ENCODE measurements around the gene STEAP1B.
"Not testable (repeated sequence)": the region's sequence is repeated elsewhere in the genome, so short reads cannot be mapped to it uniquely, and the experiment has no call there.

STEAP1B gene

DNA sequence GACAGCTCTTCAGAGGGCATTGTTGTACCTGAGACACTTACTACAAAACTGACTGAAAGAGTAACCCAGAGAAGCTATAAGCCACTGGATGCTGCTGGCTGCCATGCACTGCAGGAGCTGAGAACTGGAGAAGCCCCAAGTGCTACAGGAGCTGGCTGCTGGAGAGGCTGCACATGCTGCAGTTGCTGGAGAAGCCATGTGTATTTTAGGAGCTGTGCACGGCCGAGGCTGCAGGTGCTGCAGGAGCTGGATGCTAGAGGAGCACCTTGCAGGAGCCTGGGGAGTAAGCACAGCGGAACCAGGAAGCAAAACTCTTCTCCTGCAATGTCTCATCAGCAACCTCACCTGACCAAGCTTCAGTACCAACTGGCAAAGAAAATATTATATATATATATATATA lies 45.5 kb downstream of the STEAP1B start:
- H3K9me2 ChIP-seq (replicated peaks; ENCODE audit: insufficient read depth, low read length) = no peaks in the 10 kb centered on the region
- no peaks in the 10 kb centered on the region for H3K36me3 ChIP-seq (ENCODE audit: low read length)
- no peak overlapping the region for H3K4me2 ChIP-seq (ENCODE audit: low read depth, low read length, poor library complexity, severe bottlenecking)
- no peaks in the 10 kb centered on the region for H3K27me3 ChIP-seq (ENCODE audit: low read length)
- H3K9ac ChIP-seq (ENCODE audit: low read length) = no peak overlapping the region
- no peak overlapping the region for H3K27ac ChIP-seq (ENCODE audit: low read depth, low read length)
- no peaks in the 10 kb centered on the region for H3K79me2 ChIP-seq (ENCODE audit: insufficient read depth, low read length)
- H3K9me3 ChIP-seq (ENCODE audit: insufficient read depth, low read length) = no peaks in the 10 kb centered on the region
- TF ChIP-seq EZH2phosphoT487 (conservative IDR thresholded peaks at IDR 0.05; ENCODE audit: low read length) = no peak
- TF ChIP-seq, protein P1, sequence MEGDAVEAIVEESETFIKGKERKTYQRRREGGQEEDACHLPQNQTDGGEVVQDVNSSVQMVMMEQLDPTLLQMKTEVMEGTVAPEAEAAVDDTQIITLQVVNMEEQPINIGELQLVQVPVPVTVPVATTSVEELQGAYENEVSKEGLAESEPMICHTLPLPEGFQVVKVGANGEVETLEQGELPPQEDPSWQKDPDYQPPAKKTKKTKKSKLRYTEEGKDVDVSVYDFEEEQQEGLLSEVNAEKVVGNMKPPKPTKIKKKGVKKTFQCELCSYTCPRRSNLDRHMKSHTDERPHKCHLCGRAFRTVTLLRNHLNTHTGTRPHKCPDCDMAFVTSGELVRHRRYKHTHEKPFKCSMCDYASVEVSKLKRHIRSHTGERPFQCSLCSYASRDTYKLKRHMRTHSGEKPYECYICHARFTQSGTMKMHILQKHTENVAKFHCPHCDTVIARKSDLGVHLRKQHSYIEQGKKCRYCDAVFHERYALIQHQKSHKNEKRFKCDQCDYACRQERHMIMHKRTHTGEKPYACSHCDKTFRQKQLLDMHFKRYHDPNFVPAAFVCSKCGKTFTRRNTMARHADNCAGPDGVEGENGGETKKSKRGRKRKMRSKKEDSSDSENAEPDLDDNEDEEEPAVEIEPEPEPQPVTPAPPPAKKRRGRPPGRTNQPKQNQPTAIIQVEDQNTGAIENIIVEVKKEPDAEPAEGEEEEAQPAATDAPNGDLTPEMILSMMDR (IDR thresholded peaks at IDR 0.05; ENCODE audit: insufficient read depth, low read length, poor library complexity, severe bottlenecking) = no peak
- H4K20me1 ChIP-seq (ENCODE audit: low read depth, low read length) = no peaks in the 10 kb centered on the region
- no peak overlapping the region for H3K4me3 ChIP-seq (ENCODE audit: insufficient read depth, low read length, poor library complexity, severe bottlenecking)
- H3F3A ChIP-seq (ENCODE audit: insufficient read depth) = no peaks in the 10 kb centered on the region
- no peak overlapping the region for H2AFZ ChIP-seq (ENCODE audit: low read depth, low read length, severe bottlenecking)

DNA sequence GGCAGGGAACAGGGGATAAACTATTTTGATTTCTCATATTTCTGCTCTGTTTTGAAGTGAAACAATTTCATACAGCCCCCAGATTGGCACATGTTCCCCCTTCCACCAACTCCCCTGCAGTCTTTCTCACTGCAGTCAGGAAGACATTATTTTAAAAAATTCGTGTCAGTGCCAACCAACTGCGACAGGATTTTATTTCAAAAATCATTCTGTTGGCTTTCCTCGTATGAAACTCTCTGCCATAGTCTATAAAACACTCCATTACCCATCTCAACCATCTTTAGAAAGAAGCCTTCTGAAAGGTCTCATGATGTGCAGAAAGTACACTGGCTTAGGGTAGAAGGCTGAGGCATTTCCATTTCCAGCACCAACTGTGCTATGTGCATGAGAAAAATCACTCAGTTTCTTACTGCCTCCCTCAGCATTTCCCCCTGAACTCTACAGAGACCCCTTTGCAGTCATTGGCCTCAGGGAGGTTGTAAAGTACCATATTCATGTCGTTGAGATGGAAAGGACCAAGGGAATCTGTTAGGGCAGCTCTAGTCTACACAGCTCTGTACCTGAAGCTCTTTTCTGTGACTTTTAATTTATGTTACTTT lies 46.9 kb downstream of the STEAP1B start:
- H3F3A ChIP-seq (ENCODE audit: insufficient read depth) = no peaks in the 10 kb centered on the region
- H3K9me2 ChIP-seq (replicated peaks; ENCODE audit: insufficient read depth, low read length) = no peaks in the 10 kb centered on the region
- no peaks in the 10 kb centered on the region for H4K20me1 ChIP-seq (ENCODE audit: low read depth, low read length)
- no peak for TF ChIP-seq EZH2phosphoT487 (conservative IDR thresholded peaks at IDR 0.05; ENCODE audit: low read length)
- TF ChIP-seq, protein P1 (IDR thresholded peaks at IDR 0.05; ENCODE audit: insufficient read depth, low read length, poor library complexity, severe bottlenecking) = no peak
- H3K27me3 ChIP-seq (ENCODE audit: low read length) = no peaks in the 10 kb centered on the region
- H3K79me2 ChIP-seq (ENCODE audit: insufficient read depth, low read length) = no peaks in the 10 kb centered on the region
- H3K4me3 ChIP-seq (ENCODE audit: insufficient read depth, low read length, poor library complexity, severe bottlenecking) = no peak overlapping the region
- H3K9ac ChIP-seq (ENCODE audit: low read length) = no peak overlapping the region
- no peak overlapping the region for H2AFZ ChIP-seq (ENCODE audit: low read depth, low read length, severe bottlenecking)
- no peak overlapping the region for H3K27ac ChIP-seq (ENCODE audit: low read depth, low read length)
- H3K4me2 ChIP-seq (ENCODE audit: low read depth, low read length, poor library complexity, severe bottlenecking) = no peak overlapping the region
- H3K9me3 ChIP-seq (ENCODE audit: insufficient read depth, low read length) = no peaks in the 10 kb centered on the region
- no peaks in the 10 kb centered on the region for H3K36me3 ChIP-seq (ENCODE audit: low read length)

DNA sequence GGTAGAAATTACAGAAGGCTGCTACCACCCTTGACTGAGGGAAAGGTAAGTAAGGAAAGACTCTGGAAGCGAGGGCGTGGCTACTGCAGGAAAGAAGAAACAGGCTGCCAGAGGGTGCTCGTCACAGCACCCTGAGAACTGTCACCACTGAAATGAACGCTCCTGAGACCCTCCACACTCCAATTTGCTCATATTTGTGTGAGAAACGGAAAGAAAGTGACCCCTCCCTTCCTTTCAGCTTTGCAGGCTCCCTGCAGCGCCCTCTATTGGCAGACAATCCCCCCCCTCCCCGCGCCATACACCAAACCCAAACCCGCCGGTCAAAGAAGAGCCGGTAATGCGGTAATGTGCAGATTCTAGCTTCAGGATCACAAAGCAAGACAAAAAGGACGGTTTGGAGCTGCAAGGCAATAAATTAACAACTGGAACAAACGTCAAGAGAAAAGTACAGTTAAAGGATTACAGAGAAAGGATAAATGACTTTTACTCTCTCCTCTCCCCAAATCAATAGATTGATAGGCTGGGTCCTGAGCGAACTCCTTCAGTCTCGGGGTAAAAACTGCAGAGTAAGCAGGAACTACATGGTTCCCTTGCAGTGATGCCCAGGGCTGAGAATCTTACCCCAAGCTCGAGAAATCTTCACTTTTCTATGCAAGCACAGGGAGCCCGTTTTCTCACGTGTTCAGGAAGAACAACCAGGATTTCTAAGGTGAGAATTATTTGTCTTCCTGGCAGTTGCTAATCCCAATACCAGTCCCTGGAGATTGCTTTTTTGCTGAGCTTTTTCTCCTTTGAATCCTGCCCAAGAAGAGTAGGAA lies 47.6 kb downstream of the STEAP1B start:
- TF ChIP-seq EZH2phosphoT487 (conservative IDR thresholded peaks at IDR 0.05; ENCODE audit: low read length) = 0 out of 2 replicates have a peak, but pooled peaks have one; percentile 77
- TF ChIP-seq, protein P1 (IDR thresholded peaks at IDR 0.05; ENCODE audit: insufficient read depth, low read length, poor library complexity, severe bottlenecking) = peak; percentile 88
- H4K20me1 ChIP-seq (ENCODE audit: low read depth, low read length) = no peaks in the 10 kb centered on the region
- no peaks in the 10 kb centered on the region for H3K9me3 ChIP-seq (ENCODE audit: insufficient read depth, low read length)
- no peaks in the 10 kb centered on the region for H3K9me2 ChIP-seq (replicated peaks; ENCODE audit: insufficient read depth, low read length)
- H3K27ac ChIP-seq (ENCODE audit: low read depth, low read length) = no peak overlapping the region
- H3K79me2 ChIP-seq (ENCODE audit: insufficient read depth, low read length) = no peaks in the 10 kb centered on the region
- no peak overlapping the region for H3K4me3 ChIP-seq (ENCODE audit: insufficient read depth, low read length, poor library complexity, severe bottlenecking)
- no peak overlapping the region for H3K9ac ChIP-seq (ENCODE audit: low read length)
- H3K27me3 ChIP-seq (ENCODE audit: low read length) = no peaks in the 10 kb centered on the region
- no peak overlapping the region for H3K4me2 ChIP-seq (ENCODE audit: low read depth, low read length, poor library complexity, severe bottlenecking)
- H3K36me3 ChIP-seq (ENCODE audit: low read length) = no peaks in the 10 kb centered on the region
- no peak overlapping the region for H2AFZ ChIP-seq (ENCODE audit: low read depth, low read length, severe bottlenecking)
- no peaks in the 10 kb centered on the region for H3F3A ChIP-seq (ENCODE audit: insufficient read depth)

DNA sequence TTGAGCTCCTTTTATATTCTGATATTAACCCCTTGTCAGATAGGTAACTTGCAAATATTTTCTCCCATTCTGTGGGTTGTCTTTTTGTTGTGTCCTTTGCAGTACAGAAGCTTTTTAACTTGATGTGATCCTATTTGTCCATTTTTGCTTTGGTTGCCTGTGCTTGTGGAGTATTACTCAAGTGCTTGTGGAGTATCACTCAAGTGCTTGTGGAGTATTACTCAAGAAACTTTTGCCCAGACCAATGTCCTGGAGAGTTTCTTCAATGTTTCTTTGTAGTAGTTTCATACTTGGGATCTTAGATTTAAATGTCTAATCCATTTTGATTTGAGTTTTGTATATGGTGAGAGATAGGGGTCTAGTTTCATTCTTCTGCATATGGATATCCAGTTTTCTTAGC lies 50.0 kb downstream of the STEAP1B start:
- H3K9ac ChIP-seq (ENCODE audit: low read length); H4K20me1 ChIP-seq (ENCODE audit: low read depth, low read length); H2AFZ ChIP-seq (ENCODE audit: low read depth, low read length, severe bottlenecking); H3K27me3 ChIP-seq (ENCODE audit: low read length); H3K4me3 ChIP-seq (ENCODE audit: insufficient read depth, low read length, poor library complexity, severe bottlenecking); H3K79me2 ChIP-seq (ENCODE audit: insufficient read depth, low read length); H3K27ac ChIP-seq (ENCODE audit: low read depth, low read length); H3F3A ChIP-seq (ENCODE audit: insufficient read depth); H3K36me3 ChIP-seq (ENCODE audit: low read length); H3K9me3 ChIP-seq (ENCODE audit: insufficient read depth, low read length); H3K9me2 ChIP-seq (replicated peaks; ENCODE audit: insufficient read depth, low read length); H3K4me2 ChIP-seq (ENCODE audit: low read depth, low read length, poor library complexity, severe bottlenecking): not testable (repeated sequence)

Data from SU-DHL-6 (cell line).